ENCODE measurements around the gene VTCN1.

The VTCN1 gene

DNA sequence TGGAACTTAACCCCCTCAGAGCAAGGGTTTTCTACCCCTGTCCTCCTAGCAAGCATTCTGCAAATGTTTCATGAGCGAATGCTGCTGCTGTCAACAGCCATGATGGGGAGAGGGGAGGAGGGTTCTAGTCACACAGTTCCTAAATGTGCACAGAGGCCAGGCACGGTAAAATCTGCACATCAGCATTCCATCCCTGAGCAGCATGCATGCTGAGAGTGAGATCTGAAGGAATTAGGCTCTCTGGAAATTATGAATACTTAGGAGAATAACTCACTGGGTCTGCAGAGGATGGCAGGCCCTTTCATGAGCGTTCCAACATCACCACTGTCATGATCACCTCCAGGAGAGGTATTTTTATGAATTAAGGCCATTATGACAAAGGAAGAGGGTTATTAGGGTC lies 2.1 kb downstream of the VTCN1 start:
- DNase-seq (ENCODE audit: low read depth) = no peak

GRCh38 chr1:117205368-117205767 lies 5.4 kb downstream of the VTCN1 start:
- DNase-seq (ENCODE audit: low read depth) = no peak

GRCh38 chr1:117201808-117202207 lies 8.9 kb downstream of the VTCN1 start:
- DNase-seq (ENCODE audit: low read depth) = no peak

GRCh38 chr1:117198097-117198496 lies 12.6 kb downstream of the VTCN1 start:
- no peak for DNase-seq (ENCODE audit: low read depth)

- no peak for DNase-seq (ENCODE audit: low read depth)
These were observed 21.0 kb downstream of the VTCN1 start for GRCh38 chr1:117189726-117190125.

- no peak for DNase-seq (ENCODE audit: low read depth)
These were observed 21.8 kb downstream of the VTCN1 start for GRCh38 chr1:117188816-117189437.

GRCh38 chr1:117188170-117188815 lies 22.4 kb downstream of the VTCN1 start:
- no peak for DNase-seq (ENCODE audit: low read depth)

DNA sequence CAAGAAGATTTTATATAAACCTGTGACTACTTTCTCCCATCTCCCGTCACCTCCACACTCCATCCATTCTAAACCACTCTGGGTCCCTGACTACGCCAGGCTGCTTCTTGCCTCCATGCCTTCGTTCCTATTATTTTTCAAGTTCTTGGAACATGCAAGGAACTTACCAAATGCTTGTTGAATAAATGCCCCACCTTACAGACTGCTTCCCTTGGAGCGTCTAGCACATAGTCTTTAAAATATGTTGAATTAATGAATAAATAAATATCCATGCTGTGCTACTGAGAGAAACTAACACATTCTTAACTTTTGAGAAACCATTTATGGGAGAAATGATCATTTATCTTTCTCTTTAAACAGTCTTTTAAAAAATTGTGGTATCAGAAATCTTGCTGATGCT lies 27.6 kb downstream of the VTCN1 start:
- no peak for DNase-seq (ENCODE audit: low read depth)

DNA sequence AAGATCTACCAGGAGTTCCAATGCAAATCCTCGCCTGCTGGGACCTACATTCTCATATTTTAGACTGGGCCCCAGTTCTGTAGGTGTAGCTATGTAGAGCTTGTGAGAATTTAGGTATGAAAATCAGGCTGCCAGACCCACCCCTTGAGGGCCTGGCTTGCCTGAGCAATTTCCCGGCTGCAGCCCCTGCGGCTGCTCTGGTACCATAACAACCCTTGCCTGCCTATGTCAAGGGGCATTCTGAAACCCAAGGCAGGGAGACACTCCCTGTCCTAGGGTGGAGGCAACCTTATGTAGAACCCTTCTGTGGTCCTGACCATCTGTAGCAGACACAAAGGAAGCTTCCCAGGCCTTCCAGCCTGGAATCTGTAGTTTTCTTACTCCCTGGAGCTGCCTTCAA lies 28.4 kb downstream of the VTCN1 start:
- DNase-seq (ENCODE audit: low read depth) = no peak

DNA sequence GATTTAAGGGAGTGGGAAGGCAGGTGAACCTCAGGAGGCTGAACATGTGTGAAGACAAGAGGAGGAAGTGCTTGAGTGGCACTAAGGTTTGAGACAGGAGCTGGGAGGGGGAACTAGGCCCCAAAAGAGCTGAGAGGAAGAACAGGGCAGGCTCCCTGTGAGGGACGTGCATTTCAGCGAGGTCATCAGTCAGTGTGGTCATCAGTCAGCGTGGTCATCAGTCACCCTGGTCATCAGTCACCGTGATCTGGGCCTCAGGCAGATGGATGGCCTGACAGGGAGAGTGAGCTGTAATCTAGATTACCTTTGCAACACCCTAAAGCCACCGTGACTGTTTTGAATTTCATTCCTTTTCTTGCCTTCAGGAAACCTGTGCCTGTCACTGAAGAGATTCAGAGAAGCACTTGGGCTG lies 29.1 kb downstream of the VTCN1 start:
- no peak for DNase-seq (ENCODE audit: low read depth)

DNA sequence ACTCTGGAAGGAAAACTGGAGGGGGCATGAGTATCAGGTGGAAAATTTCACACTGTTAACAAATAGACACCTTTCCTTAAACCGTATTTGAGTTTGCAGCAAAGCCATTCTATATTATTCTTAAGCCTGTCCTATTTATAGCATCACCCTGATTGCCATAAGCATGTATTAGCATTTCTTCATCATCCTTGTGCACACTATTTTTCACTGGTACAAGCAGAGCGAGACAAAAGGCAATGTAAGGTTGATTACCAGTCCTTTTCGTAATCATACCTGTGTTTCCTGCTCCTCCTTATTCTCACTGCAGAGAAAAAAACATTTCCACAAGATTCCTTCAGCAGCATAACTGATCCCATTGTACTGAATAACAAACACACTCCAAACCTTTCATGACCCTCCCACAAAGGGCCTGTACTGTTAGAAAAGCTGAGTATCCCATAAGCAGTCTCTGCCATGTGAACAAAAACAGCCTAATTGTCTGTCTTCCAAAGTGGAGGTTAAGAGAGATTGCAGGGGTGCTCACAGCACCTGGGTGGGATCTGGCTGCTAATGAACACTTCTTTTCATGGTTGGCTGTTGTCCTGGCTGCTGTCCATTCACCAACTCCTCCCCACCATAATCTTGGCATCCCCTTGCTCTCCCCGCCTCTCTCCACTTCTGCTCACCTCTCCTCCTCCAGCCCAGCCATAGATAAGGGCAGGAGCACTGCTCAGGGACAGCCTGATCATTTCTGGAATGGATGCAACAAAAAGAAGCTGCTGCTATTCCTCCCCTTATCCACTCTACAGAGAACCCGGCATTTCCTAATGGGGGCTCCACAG lies 30.4 kb downstream of the VTCN1 start:
- DNase-seq (ENCODE audit: low read depth) = no peak

- DNase-seq (ENCODE audit: low read depth) = no peak
These were observed 31.3 kb downstream of the VTCN1 start for GRCh38 chr1:117179471-117179870.

- no peak for DNase-seq (ENCODE audit: low read depth)
These were observed 32.0 kb downstream of the VTCN1 start for GRCh38 chr1:117178756-117179155.

GRCh38 chr1:117177376-117177775 lies 33.4 kb downstream of the VTCN1 start:
- no peak for DNase-seq (ENCODE audit: low read depth)

- no peak for DNase-seq (ENCODE audit: low read depth)
These were observed 34.1 kb downstream of the VTCN1 start for GRCh38 chr1:117176579-117176978.

DNA sequence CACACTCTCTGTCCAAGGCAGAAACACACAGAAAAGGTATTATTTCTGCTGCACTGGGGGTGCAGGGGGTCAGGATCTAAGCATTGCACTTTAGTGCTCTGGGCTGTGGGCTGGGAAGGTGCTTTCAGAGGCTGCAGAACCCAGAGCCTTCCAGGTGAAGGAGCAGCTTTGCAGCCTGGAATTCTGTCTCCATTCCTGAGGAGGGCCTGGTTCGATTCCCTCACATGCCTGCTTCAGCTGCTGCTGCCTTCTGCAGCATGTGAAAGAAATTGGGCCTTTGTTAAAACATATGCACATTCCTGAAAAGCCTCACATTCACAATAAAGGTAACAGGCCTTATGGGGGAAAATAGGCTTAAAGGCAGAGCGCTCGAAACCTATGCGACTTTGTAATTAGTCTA lies 35.9 kb downstream of the VTCN1 start:
- DNase-seq (ENCODE audit: low read depth) = no peak

DNA sequence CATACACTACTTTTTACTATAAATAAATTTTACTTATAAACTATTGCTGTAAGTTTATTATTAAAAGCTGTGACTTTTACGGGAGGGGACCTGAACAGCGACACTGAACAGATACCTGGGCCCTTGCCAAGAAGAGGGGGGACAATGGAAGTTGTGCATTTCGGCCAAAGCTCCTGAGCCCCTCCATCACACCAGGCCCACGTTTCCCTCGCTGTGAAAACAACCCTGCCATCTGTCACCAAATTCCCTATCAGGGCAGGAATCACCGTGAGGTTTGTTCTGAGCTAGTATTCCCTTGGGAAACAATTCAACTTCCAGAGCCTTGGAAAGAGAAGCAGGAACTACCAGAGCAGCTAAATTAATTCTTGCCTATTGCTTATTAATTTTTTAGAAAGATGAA lies 37.0 kb downstream of the VTCN1 start:
- no peak for DNase-seq (ENCODE audit: low read depth)

DNA sequence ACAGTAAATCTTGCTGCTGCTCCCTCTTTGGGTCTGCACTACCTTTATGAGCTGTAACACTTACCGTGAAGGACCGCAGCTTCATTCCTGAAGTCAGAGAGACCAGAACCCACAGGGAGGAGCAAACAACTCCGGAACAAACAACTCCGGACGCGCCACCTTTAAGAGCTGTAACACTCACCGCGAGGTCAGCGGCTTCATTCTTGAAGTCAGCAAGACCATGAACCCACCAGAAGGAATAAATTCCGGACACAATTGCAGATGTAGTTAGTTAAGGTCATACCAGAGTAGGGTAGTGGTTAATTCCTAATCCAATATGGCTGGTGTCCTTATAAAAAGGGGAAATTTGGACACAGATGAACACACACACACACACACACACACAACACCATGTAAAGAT lies 37.7 kb downstream of the VTCN1 start:
- DNase-seq (ENCODE audit: low read depth) = no peak

DNA sequence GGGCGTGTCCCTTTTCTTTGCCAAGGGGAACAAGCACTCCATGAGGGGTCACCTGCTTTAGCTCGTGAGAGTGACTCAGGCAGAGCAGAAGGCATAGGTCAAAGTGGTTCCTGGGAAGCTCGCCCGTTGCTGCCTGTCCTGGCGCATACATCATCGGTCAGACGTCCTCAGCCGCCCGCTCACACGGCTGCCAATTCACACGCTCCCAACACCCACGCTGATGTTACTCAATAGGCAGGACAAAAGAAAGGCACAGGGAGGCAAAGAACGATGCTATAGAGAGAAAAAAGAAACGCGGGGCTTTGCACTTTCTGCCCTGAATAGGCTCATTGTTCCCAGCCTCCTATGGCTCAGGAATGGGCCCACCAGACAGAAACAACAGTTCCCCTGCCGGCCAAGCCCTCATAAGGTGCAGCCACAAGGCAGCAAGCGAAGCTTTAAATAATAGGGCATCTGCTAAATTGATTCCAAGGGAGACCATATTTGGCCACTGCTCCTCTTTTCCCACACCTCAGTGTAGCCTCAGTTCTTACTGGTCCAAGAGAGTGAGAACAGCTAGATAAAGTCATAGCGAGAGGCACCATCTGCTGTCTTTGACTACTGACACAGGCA lies 38.7 kb downstream of the VTCN1 start:
- no peak for DNase-seq (ENCODE audit: low read depth)

- no peak for DNase-seq (ENCODE audit: low read depth)
These were observed 40.7 kb downstream of the VTCN1 start for GRCh38 chr1:117169871-117170596.

GRCh38 chr1:117167402-117167801 lies 43.3 kb downstream of the VTCN1 start:
- no peak for DNase-seq (ENCODE audit: low read depth)

GRCh38 chr1:117166076-117166475 lies 44.7 kb downstream of the VTCN1 start:
- DNase-seq (ENCODE audit: low read depth) = no peak
